ENCODE data around the gene HMCN2.

- no peak for TF ChIP-seq CTCF (conservative IDR thresholded peaks at IDR 0.05)
- no peak for TF ChIP-seq ZFX (IDR thresholded peaks at IDR 0.05)
These were observed 124.8 kb downstream of the HMCN2 start for GRCh38 chr9:130390390-130390789.
